Measurements from ENCODE around the gene MCC.

MCC gene

DNA sequence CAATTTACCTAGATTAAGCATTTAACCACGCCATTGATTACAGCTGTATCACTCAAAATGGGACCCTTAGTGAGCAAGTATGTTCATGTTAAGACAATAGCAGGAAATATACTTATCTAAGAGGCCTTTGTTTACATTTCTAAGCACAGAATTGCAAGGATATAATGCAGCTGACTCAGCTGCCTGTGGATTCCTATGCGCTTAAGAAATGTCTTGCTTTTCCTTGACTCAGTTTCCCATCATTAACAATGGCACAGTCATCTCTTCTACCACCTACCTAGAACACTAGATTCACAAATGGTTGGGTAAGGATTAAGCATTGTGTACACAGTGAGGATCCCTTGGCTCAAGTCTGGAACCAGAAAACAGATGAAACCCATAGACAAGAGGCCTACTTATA, 217.2 kb downstream of the MCC start:
- no peak for DNase-seq (ENCODE audit: low read depth)

DNA sequence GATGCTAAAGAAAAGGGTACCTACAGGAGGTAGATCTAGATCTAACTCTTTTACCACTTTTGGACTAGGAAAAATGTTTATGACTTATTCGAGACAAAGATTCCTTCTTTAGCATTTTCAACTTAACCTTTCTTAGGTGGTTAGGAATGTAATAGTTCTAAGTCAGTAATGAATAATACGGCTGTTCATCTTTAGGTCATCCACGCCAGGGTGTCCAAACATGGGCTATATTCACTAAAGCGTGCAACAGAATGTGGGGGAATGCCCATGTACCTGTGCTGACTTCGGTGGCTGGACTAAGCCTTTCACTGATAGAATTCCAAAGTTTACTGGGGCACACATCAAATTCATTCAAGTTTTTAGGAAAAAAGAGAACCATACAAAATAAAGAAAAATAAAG, 218.2 kb downstream of the MCC start:
- no peak for DNase-seq (ENCODE audit: low read depth)

DNA sequence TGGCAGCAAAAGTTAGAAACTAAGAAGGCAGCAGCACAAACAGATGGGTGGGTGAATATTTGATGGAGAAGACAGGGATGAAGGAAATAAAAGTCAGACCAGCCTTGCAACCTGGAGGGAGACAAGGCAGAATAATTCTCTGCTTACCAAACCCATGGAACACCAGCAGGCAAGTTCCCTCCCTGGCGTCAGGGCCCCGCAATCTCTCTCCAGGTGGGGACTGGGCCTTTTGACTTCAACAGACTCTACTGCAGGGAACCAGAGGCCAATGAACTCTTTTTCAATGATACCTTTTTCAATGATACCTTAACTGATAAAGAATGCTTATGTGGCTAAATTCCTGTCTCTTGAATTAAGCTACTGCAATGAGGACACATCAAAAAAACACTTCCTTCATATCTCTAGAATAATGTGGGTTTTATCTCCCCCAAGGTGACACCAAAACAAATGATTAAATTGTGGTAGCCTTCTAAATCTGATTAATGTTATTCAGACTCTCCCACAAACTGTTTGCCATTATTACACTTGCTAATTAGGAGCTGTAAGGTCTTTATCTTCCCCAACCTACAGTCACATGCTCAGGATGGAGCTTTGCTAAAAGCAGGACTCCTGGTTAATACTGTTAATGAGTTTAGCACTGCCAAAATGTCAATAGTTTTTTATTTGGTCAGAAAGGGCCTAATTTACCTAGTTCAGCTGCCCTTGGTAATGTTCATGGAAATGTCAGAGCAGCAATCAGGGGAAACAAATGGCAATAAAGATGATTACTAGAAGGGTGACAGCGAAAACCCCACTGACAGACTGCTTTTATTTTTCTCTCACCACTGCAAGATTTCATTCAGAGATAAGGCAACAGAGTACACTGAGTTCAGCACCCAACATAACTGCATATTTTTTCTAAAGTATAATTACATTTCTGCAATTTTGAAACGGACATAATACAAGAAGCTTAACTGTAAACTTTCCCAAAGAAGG, 218.9 kb downstream of the MCC start:
- no peak for DNase-seq (ENCODE audit: low read depth)

DNA sequence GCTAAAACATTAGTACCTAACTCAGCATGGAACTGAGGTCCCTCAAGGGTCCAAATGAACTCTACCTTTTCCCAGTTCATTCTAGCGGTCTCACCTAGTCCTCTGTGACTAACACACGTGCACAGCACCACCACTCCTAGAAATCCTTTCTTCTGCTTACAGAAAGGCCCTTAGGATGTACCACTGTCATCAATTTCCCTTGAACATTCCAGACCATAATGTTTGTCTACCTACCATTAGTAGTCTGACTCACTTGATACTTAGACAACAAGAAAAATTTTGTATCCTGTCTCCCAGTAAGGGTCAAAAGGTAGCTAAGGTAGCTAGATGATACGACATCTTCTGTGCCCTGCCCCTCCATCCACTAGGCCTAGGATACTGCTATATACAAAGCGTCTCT, 220.0 kb downstream of the MCC start:
- DNase-seq (ENCODE audit: low read depth) = no peak

DNA sequence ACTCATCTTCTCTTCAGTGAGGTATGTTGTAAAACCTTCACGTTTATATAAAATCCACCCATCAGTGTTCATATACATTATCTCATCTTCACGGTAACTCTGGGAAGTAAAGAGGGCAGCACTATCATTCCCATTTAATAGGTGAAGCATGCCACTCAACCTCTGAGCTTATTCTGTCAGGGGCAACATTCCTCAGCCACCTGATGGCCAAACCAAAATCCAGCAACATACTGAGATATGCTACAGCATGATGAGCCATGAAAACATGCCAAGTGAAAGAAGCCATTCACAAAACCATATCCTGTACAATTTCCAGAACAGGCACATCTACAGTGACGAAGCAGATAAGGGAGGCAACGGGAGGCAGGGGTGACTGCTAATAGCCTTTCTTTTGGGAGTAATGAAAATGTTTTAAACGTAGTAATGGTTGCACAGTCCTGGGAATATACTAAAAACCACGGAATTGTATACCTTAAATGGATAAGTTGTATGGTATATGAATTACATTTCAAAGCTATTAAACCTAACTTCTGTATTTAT, 220.8 kb downstream of the MCC start:
- no peak for DNase-seq (ENCODE audit: low read depth)

DNA sequence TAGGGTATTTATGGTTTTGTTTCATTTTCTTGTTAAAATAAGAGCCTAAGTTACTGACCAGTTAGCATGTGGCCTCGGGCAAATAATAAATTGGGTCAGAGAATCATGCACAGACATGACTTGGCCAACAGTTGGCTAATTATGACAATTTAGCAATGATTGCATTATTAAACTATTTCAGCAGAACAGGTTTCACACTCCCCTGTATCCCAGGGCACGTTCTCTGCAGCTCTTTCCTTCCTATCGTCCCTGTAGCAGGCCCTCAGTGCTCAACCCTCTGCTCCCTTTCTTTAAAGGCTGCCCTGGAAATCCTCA, 221.4 kb downstream of the MCC start:
- no peak for DNase-seq (ENCODE audit: low read depth)

DNA sequence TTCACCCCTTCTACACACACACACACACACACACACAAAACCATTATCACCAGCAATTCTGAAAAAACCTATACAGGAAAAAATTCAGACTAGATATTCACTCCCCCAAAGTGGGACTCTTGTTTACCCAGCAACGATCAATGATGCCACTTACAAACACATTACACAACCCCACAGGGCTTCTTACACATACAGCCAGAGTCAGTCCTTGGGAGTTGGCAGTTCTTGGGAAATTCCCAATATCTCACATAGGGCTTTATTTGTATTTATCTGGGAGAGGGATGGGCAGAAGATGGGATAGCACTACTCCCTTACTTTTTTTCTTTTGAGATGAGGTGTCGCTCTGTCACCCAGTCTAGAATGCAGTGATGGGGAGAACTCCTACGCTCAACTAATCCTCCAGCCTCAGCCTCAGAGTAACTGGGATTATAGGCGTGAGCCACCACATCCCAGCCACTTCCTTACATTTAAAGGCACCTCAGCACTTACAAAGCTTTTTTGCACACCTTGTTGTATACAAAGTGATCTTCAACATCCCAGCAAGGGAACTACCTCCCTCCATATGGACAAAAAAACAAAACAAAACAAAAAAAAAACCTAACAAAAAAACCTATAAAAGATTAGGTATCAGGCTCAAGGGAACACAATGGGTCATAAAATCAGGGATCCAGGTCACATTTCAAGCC, 221.9 kb downstream of the MCC start:
- no peak for DNase-seq (ENCODE audit: low read depth)

DNA sequence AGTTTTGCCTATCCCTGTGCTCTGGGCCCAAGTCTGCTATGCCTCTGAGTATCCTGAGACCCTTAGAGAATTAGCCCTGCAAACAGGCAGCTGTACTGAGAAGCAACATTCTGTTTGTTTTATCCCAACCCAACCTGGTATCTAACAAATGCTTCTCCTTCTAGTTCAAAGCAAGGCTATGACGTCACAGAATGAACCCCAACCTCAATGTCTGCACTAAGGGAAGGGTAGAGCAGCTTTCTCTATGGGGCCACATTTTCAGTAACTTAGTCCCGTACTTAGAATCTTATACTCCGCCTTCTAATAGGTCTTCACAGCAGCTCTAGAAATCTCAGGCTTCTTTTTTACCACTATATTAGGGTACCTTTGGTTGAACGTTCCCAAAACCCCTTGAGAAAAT, 223.1 kb downstream of the MCC start:
- no peak for DNase-seq (ENCODE audit: low read depth)

DNA sequence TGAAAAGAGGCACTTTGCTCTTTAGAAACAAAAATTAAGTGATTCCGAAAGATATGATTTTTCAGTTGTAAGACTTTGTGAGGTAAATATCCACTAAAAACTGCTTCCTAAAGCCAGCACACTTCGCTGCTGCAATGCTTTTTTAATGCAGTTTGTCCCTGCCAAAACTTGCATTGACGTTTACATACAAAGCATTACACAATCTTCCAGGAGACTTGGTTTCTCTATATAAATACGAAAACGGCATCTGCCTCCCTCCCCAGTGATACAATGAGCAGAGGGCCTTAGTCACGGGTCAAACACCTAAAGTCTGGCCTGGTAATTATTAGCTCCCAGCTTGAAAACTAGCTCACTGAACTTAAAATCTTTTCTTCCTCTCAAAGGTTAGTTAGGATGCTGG, 224.2 kb downstream of the MCC start:
- DNase-seq (ENCODE audit: low read depth) = no peak

DNA sequence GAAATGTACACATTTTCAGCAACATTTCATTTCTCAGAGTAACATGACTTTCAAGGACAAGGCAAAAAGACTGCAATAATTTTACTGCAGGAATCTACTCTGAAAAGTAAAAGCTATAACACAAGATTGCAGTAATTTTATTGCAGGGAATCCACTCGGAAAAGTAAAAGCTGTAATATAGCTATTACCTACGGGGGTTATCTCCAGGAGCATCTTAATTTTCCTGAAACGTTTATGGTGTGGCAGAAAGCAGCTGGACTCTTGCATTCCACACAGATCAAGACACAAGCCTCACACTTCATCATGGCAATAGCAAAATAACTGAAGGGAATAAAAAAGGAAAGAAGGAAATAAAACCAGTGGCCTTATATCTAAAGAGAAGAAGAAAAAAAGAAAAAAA, 224.7 kb downstream of the MCC start:
- DNase-seq (ENCODE audit: low read depth) = no peak

DNA sequence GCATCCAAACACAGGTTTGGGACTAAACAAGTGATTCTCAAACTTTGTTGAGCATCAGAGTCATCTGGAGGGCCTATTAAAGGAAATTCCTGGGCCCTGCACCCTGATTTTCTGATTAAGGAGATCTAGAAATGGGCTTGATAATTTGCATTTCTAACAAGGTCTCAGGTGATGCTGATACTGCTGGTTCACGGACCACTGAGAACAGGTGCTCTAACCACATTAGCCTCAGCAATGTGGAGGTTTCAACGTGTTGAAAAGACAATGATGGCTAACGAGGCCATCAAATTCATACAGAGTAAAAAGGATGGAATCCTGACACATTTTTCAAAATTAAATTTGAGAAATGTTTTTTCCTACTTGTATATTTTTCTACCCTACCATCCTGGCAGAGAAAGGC, 225.6 kb downstream of the MCC start:
- DNase-seq (ENCODE audit: low read depth) = no peak

DNA sequence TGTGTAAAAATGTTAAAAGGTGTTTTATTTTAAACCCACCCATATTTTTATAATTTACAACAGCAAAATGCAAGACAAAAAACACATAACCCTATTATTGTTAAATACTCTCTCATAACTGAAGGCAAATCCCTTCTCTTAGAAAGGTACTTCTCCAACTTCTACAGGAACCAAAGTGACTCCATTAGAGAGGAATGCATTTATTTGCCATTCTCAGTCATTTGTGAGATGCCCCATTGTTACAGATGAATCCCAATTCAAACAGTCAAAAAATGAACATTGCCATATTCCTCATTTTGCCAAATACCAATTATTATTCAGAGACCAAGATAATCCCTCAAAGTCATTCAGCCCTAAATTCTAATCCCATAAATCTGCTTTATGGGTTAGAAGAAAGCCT, 229.2 kb downstream of the MCC start:
- no peak for DNase-seq (ENCODE audit: low read depth)

DNA sequence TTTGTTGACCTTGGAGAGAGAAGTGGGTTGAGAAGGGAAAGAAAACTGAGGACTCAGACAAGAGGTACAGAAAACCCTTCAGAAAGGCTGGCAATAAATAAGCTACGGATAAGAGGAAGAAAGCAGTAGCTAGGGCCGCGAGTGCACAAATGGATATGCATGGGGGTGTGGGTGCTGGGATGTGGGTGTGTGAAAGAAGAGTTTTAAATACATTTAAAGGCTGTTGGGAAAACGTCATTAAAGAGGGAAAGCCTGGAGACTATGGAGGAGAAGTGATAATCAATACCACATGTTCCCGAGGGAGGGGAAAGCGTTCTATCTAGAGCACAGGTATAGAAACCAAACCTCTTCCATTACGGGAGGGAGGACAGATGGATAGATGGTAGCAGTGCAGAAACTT, 230.7 kb downstream of the MCC start:
- DNase-seq (ENCODE audit: low read depth) = no peak

DNA sequence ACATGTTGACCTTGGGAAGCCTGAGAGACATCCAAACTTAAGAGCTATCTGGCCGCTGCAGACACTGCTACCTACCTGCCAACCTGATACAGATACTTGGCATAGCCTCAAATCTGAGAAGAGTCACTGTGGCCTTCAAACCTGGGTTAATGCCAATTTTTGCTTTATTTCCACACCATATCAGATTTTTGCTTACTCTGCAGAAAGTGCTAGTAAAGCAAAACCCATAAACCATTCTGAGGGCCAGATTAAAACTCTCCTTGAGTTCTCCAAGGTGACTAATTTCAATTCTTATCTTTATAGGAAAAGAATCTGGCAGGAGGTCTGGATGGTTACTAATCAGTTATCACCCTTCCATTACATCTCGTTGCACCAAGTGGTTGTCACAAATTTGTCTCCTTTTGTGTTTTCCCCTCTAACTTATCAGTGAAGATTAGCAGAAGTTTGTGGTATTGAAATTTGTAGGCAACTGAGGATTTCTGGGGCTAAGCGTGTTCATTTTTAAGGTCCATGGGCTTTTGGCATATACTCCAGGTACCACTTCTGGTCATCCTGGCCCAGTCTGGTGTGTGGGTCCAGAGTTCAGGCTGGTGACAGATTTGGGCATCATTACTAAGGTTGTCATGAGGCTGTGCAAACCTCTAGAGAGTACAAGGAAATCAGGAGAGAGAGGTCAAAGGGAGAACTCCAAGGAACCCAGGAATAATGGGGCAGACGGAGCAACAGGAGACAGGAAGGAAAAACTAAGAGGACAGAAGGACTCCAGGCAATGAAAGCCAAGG, 231.4 kb downstream of the MCC start:
- DNase-seq (ENCODE audit: low read depth) = no peak

DNA sequence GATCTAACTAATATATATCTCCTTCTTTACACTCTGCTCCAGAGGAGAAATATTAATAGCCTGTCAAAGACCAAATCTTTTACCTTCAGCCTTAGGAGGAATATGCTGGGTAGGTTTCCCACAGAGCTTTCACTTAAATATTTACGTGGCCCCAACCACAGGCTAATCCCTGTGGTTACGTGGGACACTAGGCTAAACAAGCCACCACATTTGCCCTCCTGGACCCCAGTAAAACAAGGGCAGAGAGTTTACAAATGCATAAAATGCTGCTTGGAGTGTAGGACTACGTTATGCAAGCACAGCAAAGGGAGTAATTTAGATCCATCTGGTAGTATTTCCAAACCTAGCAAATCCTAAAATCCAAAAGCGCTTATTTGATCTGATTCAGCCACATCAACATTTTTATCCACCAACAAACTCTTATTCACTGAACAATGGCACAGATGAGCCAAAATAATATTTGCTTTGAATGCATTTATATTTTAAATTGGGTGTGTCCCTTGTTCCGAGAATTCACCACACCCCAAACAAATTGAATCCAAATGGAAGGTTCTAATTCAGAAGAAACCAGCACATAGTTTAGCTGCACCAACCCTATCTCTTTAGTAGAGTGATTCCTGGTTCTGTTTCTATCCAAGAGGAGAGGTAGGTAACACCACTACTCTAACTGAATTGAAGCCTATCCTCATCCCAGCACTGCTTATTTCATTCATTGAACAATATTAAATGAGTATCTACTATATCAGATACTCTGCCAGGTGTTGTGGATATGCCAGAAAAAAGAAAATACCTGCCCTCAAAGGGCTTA, 232.5 kb downstream of the MCC start:
- no peak for DNase-seq (ENCODE audit: low read depth)

DNA sequence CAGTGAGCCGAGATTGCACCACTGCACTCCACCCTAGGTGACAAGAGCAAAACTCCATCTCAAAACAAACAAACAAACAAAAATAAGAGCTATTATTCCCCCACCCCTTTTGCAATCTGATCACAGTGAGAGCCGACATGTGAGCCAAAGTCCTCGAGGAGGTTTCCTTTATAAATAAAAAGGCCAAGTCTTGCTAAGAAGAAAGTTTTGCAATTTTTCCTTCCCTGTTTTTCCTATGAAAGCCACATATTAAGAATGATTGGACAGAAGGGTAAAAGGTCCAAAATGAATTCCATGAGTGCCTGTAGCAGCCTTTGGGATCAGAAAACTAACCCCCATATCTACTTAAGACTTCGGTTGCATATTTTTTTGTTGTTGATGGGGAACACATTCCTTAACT, 233.1 kb downstream of the MCC start:
- no peak for DNase-seq (ENCODE audit: low read depth)

DNA sequence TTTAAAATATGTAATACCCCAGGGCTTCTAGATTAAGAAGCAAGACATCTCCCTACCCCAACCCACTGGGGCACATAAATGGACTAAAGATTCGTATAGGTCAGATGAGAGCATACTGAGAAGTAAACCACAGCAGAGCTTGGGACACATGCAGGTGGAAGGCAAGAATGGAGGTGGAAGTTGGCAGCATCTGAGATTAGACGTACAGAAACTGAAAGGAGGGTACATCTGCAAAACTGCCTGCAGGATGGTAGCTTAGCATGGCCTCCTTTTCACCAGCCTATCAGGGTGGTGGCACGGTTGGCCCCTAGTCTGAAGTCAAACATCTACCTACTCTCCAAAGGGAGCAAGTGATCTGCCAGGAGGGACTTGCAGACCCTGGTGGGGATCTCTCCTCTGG, 235.2 kb downstream of the MCC start:
- DNase-seq (ENCODE audit: low read depth) = no peak

DNA sequence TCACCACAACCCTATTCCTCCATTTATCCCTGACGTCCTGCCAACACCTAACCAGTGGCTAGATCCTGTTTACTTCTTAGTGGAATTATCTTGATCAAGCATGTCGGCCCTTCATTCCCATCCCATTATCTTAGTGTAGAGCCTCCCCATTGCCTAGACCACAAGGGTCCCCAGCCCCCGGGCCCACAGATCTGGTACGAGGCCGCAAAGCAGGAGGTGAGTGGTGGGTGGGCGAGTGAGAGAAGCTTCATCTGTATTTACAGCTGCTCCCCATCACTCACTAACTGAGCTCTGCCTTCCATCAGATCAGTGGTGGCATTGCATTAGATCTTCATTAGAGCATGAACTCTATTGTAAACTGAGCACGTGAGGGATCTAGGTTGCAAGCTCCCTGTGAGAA, 236.2 kb downstream of the MCC start:
- DNase-seq (ENCODE audit: low read depth) = no peak

DNA sequence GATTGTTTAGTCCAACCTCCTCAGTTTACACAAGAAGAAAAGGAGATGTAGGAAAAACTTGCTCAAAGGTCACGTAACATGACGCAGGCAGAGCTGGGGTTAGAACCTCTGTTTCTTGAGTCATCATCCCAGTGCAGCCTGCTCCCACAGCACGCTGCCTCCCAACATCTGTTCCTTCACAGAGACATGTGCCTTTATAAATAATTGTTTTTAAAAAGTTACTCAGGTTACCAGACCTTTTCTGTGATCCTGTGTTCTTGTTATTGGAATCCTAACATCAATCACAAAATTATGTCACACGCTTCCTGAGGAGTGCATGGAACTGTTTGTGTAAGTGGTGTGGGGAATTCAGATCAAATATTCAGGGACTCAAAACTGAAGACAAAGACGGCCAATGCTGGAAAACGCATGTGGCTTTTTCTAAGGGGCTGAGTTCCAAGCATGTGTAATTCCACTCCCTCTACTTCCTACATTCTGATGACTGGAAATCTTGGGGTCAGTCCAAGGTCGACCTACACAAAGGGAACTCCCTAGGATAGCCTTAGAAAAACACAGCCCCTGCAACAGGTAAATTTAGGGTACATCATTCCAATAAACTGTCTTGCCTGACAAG, 237.8 kb downstream of the MCC start:
- DNase-seq (ENCODE audit: low read depth) = peak; percentile 31

DNA sequence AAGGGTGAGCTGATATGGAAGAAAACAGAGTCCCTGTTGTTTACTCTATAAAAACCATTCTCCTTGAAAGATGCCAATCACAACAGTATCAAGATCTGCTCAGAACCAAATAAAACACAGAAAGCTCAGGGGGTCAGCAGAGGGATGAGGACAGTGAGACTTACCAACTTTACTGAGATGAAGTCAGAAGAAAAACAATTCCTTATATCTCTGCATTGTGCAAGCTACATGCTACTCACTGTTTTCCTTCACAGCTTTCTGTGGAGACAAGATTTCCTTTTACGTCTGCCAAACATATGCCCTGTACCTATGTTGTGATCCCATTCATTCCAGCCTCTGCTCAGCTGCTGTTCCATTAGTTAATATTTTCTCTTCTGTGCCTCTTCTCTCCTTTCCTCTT, 239.0 kb downstream of the MCC start:
- no peak for DNase-seq (ENCODE audit: low read depth)

DNA sequence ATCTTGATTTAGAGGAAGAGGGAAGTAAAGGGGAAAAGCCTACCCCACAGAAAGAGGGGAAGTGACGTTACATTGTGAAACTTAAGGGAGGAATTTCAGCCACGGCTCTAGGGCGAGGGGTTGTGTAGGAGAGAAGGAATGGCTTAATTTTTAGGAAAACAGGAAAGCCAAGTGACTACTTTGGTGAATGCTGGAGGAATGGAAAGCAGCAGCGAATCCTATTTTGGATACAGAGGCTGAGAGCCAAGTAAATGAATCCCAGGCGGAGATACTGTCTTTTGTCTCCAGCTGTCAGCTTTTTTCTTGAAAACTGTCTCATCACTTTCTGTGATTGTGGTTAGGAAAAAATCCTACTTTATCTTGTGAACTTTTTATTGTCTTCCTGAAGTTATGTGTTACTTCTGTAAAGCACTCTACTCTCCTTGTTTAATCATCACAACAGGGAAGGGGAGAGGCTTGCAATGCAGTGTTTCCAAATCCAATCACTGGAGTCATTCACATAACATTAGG, 241.8 kb downstream of the MCC start:
- DNase-seq (ENCODE audit: low read depth) = no peak

All from GM04503 (cell line).